Lung (tissue), 12 donors: ENCODE measurements around the gene POLDIP3. TPM values are rescaled to one million over a fixed set of nuclear protein-coding genes. Genes with fewer than 3 reads are reported as not detected.

ENCODE experiments used
- ATAC-seq: fragments of 200-7000 bp; cut with Tn5 transposase; one replicate; pipeline ENCODE4 v1.9.1; 2020; ENCODE audit warnings: moderate number of reproducible peaks; ENCODE audit not compliant: insufficient read depth, low FRiP score
- DNase-seq, 3 donors: peaks; one replicate each; pipeline ENCODE4 v3.0.0-alpha.2; 2013 to 2017
- H3K27ac ChIP-seq, 2 donors: one replicate each; pipeline ENCODE4 v1.5.1; 2013; ENCODE audit warnings: mild to moderate bottlenecking in 2 of 2, moderate library complexity in 2 of 2, control low read depth in 1 of 2, inconsistent platforms in 1 of 2, low read depth in 1 of 2, low read length in 1 of 2
- H3K27me3 ChIP-seq, 3 donors: one replicate each; pipeline ENCODE4 v1.5.1; 2013; ENCODE audit warnings: low read length in 2 of 3; ENCODE audit not compliant: control insufficient read depth in 3 of 3, insufficient read depth in 3 of 3
- H3K36me3 ChIP-seq, 4 donors: one replicate each; pipeline ENCODE4 v1.5.1; 2013; ENCODE audit warnings: low read length in 4 of 4, mild to moderate bottlenecking in 1 of 4, moderate library complexity in 1 of 4; ENCODE audit not compliant: control insufficient read depth in 4 of 4, insufficient read depth in 4 of 4
- H3K4me1 ChIP-seq, 5 donors: one replicate each; pipeline ENCODE4 v1.5.1; 2013; ENCODE audit warnings: low read length in 5 of 5, mild to moderate bottlenecking in 2 of 5, moderate library complexity in 1 of 5; ENCODE audit not compliant: control insufficient read depth in 5 of 5, insufficient read depth in 5 of 5
- H3K4me3 ChIP-seq: one replicate; pipeline ENCODE4 v1.5.1; 2013; ENCODE audit warnings: mild to moderate bottlenecking, control low read depth, moderate library complexity
- H3K9ac ChIP-seq, 2 donors: one replicate each; pipeline ENCODE4 v1.5.1; 2013; ENCODE audit warnings: low read length in 2 of 2, control low read depth in 1 of 2; ENCODE audit not compliant: insufficient read depth in 1 of 2
- H3K9me3 ChIP-seq, 4 donors: one replicate each; pipeline ENCODE4 v1.5.1; 2013; ENCODE audit warnings: low read length in 3 of 4, mild to moderate bottlenecking in 1 of 4, moderate library complexity in 1 of 4; ENCODE audit not compliant: control insufficient read depth in 4 of 4, insufficient read depth in 3 of 4
- CTCF ChIP-seq: IDR thresholded peaks from 2 replicates; pipeline ENCODE4 v1.5.1; 2012; ENCODE audit warnings: mild to moderate bottlenecking; ENCODE audit errors: control extremely low read depth, extremely low read depth
- WGBS, 2 donors: extraction: QIAGEN DNeasy Blood & Tissue Kit; methylation state at CpG; one replicate each; pipeline ENCODE4 v1.1.7; 2013; 5-methylcytosine and 5-hydroxymethylcytosine counted together
- polyA plus RNA-seq, 2 donors: library from polyadenylated mRNA; stranded (reverse); fragments of 200-250 nt; gene quantifications; one replicate each; pipeline ENCODE4 v1.2.1, GENCODE V29; 2013
- total RNA-seq, 2 donors: library from RNA; depleted of rRNA in 1 of 2; stranded (reverse); fragments of >200 nt in 1 of 2; gene quantifications; one replicate each; pipeline ENCODE4 v1.2.1, GENCODE V29; 2014 to 2021
- donor health status: control.
- donor health status: control.
- donor health status: Bipolar disorder and iron deficiency.
- donor health status: healthy.
- donor health status: DM: yes; HTN: yes; CAD: no.

POLDIP3 gene
- total and polyA plus RNA-seq, 4 donors, result 20.5 to 62.1 (median 42.7) TPM

DNA sequence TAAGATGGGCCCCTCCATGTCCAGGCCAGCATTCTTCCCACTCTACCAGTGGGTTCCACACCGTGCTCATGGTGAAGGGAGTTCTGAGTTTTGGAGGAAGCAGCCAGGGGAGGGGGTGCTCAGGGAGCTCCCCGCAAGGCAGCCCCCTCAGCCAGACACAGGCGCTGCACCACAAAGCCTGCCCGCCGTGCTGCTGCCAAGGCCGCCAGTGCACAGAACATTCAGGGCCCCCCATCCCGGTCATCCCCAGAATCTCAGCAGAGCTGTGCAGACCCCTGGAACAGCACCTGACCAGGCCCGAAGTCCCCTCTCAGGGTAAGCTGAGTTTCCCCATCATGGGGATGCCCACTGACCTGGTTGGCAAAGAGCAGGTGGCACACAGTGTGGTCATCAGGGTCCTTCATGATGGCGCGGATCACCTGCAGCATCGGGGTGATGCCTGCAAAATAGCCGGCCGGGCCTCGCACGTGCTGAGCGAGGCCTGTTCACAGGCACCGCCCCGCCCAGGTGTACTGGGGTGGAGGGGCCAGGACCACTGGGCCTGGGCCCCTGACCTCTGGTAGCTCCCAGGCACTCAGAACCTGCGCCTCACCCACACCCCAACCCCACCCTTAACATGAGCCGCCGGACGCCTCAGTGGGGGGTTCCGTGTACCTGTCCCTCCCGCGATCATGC lies 12.4 kb upstream of the POLDIP3 start:
- Histone ChIP-seq H3K9ac (no peak overlapping the region), H3K27ac (no peak overlapping the region), H3K4me1 (peaks cover 0 to 11% (median 0%) of the 10 kb centered on the region in 5 donors), H3K9me3 (no peaks in the 10 kb centered on the region), H3K4me3 (no peak overlapping the region), H3K27me3 (no peaks in the 10 kb centered on the region), H3K36me3 (peaks cover 3 to 85% (median 43%) of the 10 kb centered on the region in 4 donors)
- DNase-seq (no peak), ATAC-seq (no peak)
- no peak for TF ChIP-seq CTCF
- 97 to 98% methylated on average over 25 of the region's 25 CpGs for WGBS, 2 donors

DNA sequence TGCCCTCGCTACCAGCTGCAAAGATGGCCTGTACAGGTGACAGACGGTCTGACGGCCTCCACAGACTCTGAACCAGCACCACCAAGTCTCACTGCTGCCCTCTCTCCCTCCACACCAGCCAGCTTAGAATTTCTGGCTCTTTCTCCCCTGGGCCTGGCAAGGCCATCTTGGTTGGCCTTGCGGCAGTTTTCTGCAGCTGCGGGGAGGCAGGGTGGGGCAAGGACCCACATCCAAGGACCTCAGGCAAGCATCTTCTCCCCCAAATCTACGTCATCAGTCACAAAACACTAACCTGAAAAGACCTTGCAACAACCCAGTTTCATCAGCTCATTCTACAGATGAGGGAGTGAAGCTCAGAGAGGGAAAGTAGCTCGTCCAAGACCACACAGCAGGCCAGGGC lies 11.7 kb upstream of the POLDIP3 start:
- Histone ChIP-seq H3K4me1 (peaks cover 0 to 11% (median 0%) of the 10 kb centered on the region in 5 donors), H3K27me3 (no peaks in the 10 kb centered on the region), H3K9ac (no peak overlapping the region), H3K27ac (no peak overlapping the region), H3K36me3 (peaks cover 3 to 78% (median 42%) of the 10 kb centered on the region in 4 donors), H3K4me3 (no peak overlapping the region), H3K9me3 (no peaks in the 10 kb centered on the region)
- WGBS, 2 donors, result 96 to 97% methylated on average over 7 of the region's 7 CpGs
- no peak for TF ChIP-seq CTCF
- DNase-seq, result no peak
- no peak for ATAC-seq

DNA sequence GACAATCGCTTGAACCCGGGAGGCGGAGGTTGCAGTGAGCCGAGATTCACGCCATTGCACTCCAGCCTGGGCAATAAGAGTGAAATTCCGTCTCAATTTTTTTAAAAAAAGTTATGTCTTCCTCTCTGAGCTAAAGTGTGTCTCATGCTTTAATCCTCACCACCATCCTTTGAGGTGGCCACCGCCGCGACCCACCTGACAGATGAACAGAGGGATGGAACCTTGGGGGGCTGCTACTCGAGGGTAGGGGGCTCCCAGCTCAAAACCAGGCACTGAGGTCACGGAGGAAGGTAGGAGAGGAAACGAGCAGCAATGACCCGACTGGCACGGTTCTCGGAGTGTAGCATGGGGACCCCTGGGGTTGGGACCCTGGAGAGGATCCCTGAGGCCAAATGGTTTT lies 10.7 kb upstream of the POLDIP3 start:
- WGBS, 2 donors, result 86 to 93% methylated on average over 15 of the region's 15 CpGs
- ATAC-seq (no peak), DNase-seq (no peak)
- H3K27me3 ChIP-seq, result no peaks in the 10 kb centered on the region
- TF ChIP-seq CTCF, result no peak
- no peak overlapping the region for H3K4me3 ChIP-seq
- H3K4me1 ChIP-seq, result peaks cover 0 to 11% (median 0%) of the 10 kb centered on the region in 5 donors
- H3K9me3 ChIP-seq, result no peaks in the 10 kb centered on the region
- no peak overlapping the region for H3K9ac ChIP-seq
- peaks cover 3 to 68% (median 35%) of the 10 kb centered on the region in 4 donors for H3K36me3 ChIP-seq
- no peak overlapping the region for H3K27ac ChIP-seq
